GM23338 (cell line): ENCODE data around the gene CFAP100.

ENCODE experiments used
- EZH2 ChIP-seq: fragments of 200-600 bp; sonication (generic); IDR thresholded peaks from one replicate; pipeline ENCODE4 v1.8.0; 2017; ENCODE audit warnings: antibody characterized with exemption, mild to moderate bottlenecking, low read depth; ENCODE audit not compliant: unreplicated experiment
- JUNB ChIP-seq: IDR thresholded peaks from one replicate; pipeline ENCODE4 v1.6.1; 2016; ENCODE audit warnings: antibody characterized with exemption; ENCODE audit not compliant: unreplicated experiment
- NANOG ChIP-seq: IDR thresholded peaks from 2 replicates; pipeline ENCODE4 v1.6.1; 2016; ENCODE audit warnings: antibody characterized with exemption, borderline replicate concordance
- STAT1 ChIP-seq: IDR thresholded peaks from one replicate; pipeline ENCODE4 v1.6.1; 2016; ENCODE audit warnings: antibody characterized with exemption; ENCODE audit not compliant: unreplicated experiment
- ZNF114 ChIP-seq: fragments of 250-450 bp; sonication (Bioruptor Pico); IDR thresholded peaks from 2 replicates; pipeline ENCODE4 v1.5.0; 2020; ENCODE audit warnings: mild to moderate bottlenecking, moderate library complexity
- TF ChIP-seq, protein P1 (sequence below), 2 experiments: fragments of 200-600 bp in 1 of 2; sonication (generic) in 1 of 2; conservative IDR thresholded peaks; 2 replicates each; pipeline versions ENCODE4 v1.5.1 to v1.6.1; 2016 to 2017; ENCODE audit warnings: antibody characterized with exemption in 2 of 2, low read depth in 2 of 2, mild to moderate bottlenecking in 2 of 2, moderate library complexity in 1 of 2
- TF ChIP-seq, protein P2 (sequence below): IDR thresholded peaks from one replicate; pipeline ENCODE4 v1.6.1; 2018; ENCODE audit warnings: antibody characterized with exemption; ENCODE audit not compliant: unreplicated experiment

DNA sequence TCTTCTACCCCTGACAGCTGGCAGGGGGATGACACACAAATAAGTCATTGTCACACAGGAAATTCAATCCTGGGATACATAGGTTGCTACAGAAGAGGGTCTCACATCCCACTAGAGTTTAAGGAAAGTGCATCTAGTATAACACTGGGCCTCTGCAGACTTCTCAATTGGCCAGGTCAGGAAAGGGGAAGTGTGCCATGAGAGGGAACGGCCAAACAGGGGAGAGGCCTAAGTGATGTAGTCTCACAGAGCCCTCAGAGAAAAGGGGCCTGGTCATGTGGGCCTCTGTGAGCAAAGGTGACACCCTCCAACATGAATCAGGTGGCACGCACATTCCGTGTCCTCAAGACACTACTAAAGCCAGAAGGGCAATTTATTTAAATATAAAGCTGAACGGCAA is 69.8 kb downstream of the CFAP100 start:
- TF ChIP-seq, protein P1, sequence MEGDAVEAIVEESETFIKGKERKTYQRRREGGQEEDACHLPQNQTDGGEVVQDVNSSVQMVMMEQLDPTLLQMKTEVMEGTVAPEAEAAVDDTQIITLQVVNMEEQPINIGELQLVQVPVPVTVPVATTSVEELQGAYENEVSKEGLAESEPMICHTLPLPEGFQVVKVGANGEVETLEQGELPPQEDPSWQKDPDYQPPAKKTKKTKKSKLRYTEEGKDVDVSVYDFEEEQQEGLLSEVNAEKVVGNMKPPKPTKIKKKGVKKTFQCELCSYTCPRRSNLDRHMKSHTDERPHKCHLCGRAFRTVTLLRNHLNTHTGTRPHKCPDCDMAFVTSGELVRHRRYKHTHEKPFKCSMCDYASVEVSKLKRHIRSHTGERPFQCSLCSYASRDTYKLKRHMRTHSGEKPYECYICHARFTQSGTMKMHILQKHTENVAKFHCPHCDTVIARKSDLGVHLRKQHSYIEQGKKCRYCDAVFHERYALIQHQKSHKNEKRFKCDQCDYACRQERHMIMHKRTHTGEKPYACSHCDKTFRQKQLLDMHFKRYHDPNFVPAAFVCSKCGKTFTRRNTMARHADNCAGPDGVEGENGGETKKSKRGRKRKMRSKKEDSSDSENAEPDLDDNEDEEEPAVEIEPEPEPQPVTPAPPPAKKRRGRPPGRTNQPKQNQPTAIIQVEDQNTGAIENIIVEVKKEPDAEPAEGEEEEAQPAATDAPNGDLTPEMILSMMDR (conservative IDR thresholded peaks at IDR 0.05; ENCODE audit: low read depth in 2 of 2): no peak
- TF ChIP-seq EZH2: no peak
- no peak for TF ChIP-seq STAT1
- no peak for TF ChIP-seq JUNB
- TF ChIP-seq, protein P2, sequence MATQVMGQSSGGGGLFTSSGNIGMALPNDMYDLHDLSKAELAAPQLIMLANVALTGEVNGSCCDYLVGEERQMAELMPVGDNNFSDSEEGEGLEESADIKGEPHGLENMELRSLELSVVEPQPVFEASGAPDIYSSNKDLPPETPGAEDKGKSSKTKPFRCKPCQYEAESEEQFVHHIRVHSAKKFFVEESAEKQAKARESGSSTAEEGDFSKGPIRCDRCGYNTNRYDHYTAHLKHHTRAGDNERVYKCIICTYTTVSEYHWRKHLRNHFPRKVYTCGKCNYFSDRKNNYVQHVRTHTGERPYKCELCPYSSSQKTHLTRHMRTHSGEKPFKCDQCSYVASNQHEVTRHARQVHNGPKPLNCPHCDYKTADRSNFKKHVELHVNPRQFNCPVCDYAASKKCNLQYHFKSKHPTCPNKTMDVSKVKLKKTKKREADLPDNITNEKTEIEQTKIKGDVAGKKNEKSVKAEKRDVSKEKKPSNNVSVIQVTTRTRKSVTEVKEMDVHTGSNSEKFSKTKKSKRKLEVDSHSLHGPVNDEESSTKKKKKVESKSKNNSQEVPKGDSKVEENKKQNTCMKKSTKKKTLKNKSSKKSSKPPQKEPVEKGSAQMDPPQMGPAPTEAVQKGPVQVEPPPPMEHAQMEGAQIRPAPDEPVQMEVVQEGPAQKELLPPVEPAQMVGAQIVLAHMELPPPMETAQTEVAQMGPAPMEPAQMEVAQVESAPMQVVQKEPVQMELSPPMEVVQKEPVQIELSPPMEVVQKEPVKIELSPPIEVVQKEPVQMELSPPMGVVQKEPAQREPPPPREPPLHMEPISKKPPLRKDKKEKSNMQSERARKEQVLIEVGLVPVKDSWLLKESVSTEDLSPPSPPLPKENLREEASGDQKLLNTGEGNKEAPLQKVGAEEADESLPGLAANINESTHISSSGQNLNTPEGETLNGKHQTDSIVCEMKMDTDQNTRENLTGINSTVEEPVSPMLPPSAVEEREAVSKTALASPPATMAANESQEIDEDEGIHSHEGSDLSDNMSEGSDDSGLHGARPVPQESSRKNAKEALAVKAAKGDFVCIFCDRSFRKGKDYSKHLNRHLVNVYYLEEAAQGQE: no peak
- TF ChIP-seq NANOG: no peak
- TF ChIP-seq ZNF114 (CRISPR knock-in tag): no peak
